Uterus (tissue), 2 donors: ENCODE results near the gene PSMD13.

Experiments used
- CTCF ChIP-seq, 4 experiments: fragments of 200-600 bp in 2 of 4; fragments of 450-650 bp in 2 of 4; sonication (generic) in 2 of 4; IDR thresholded peaks; one replicate each; pipeline ENCODE4 v1.5.1; 2016 to 2019; ENCODE audit warnings: antibody characterized with exemption in 4 of 4, mild to moderate bottlenecking in 2 of 4, moderate library complexity in 1 of 4
- POLR2A ChIP-seq, 2 donors: fragments of 450-650 bp; IDR thresholded peaks; one replicate each; pipeline ENCODE4 v1.6.1; 2016; ENCODE audit warnings: antibody characterized with exemption in 2 of 2, mild to moderate bottlenecking in 1 of 2, moderate library complexity in 1 of 2

- TF ChIP-seq CTCF (IDR thresholded peaks at IDR 0.05) (no peak), POLR2A (IDR thresholded peaks at IDR 0.05) (no peak)
These were observed 51.2 kb downstream of the PSMD13 start for GRCh38 chr11:287821-288477.
